Ovary (tissue), 9 donors: Measurements from ENCODE around the gene JAML. TPM values are rescaled to one million over a fixed set of nuclear protein-coding genes. Genes with fewer than 3 reads are reported as not detected.

Source experiments
- DNase-seq, 5 donors: peaks; one replicate each; pipeline ENCODE4 v3.0.0-alpha.2; 2019 to 2020
- H3K27ac ChIP-seq, 2 donors: fragments of 200-600 bp; one replicate each; pipeline versions ENCODE4 v1.5.1 to v1.8.0; 2019 to 2022
- H3K27me3 ChIP-seq: fragments of 200-600 bp; one replicate; pipeline ENCODE4 v1.8.0; 2022
- H3K36me3 ChIP-seq: fragments of 200-600 bp; sonication (generic); one replicate; pipeline ENCODE4 v1.5.1; 2019
- H3K4me1 ChIP-seq: one replicate; pipeline ENCODE4 v1.8.1; 2013; ENCODE audit warnings: mild to moderate bottlenecking, moderate library complexity; ENCODE audit not compliant: insufficient read depth
- H3K4me3 ChIP-seq: fragments of 200-600 bp; sonication (generic); one replicate; pipeline ENCODE4 v1.5.1; 2017
- H3K9me3 ChIP-seq, 2 donors: fragments of 200-600 bp in 1 of 2; sonication (generic) in 1 of 2; one replicate each; pipeline versions ENCODE4 v1.5.1 to v1.8.1; 2013 to 2019; ENCODE audit warnings: mild to moderate bottlenecking in 1 of 2, moderate library complexity in 1 of 2
- EP300 ChIP-seq: sonication (generic); formaldehyde crosslinking; IDR thresholded peaks from one replicate; pipeline ENCODE4 v1.6.1; 2017; ENCODE audit warnings: antibody characterized with exemption
- POLR2A ChIP-seq: fragments of 450-650 bp; IDR thresholded peaks from one replicate; pipeline ENCODE4 v1.6.1; 2017; ENCODE audit warnings: antibody characterized with exemption, mild to moderate bottlenecking, moderate library complexity
- WGBS, 3 donors: extraction: QIAGEN DNeasy Blood & Tissue Kit in 1 of 3; methylation state at CpG; one replicate each; pipeline versions ENCODE4 v1.1.5 to v1.1.7; 2013 to 2017; 5-methylcytosine and 5-hydroxymethylcytosine counted together
- intact Hi-C, 4 donors: fragments of 100-400 bp; cut with DNase I; formaldehyde crosslinking; loops; one replicate each; pipeline versions ENCODE4 v1.11.0 to v1.15.1; 2022 to 2023
- polyA plus RNA-seq, 2 donors: library from polyadenylated mRNA; stranded (reverse); fragments of 200-250 nt in 1 of 2; fragments of 350-450 nt in 1 of 2; fragmentation: Illumina TruSeq in 1 of 2; extraction: RNeasy Lipid Tissue Mini Kit (QIAGEN cat#74804) in 1 of 2; gene quantifications; one replicate each; pipeline ENCODE4 v1.2.3, GENCODE V29; 2013 to 2014
- total RNA-seq, 7 donors: library from RNA; depleted of rRNA in 2 of 7; stranded (reverse); fragments of >200 nt in 2 of 7; fragmentation: NEBNext Ultra II Directional in 3 of 7; extraction: Animal tissue kit (Norgen Biotek cat#: 25700) in 3 of 7; gene quantifications; one replicate each; pipeline versions ENCODE4 v1.1.0 to v1.2.4, GENCODE V29; 2016 to 2023
- TF ChIP-seq, protein P1 (sequence below), 3 donors: fragments of 450-650 bp in 2 of 3; fragments of 200-600 bp in 1 of 3; IDR thresholded peaks; one replicate each; pipeline versions ENCODE4 v1.5.1 to v1.8.0; 2016 to 2022; ENCODE audit warnings: antibody characterized with exemption in 3 of 3, mild to moderate bottlenecking in 1 of 3
- donor health status: DM: no; HTN: no; CAD: no; lungs with moderate emphysema.
- donor health status: DM: no; HTN: no; CAD: no.
- donor health status: Bipolar disorder and iron deficiency.
- donor health status: DM: yes; HTN: yes; CAD: no.
- donor health status: DM: no; HTN: no; CAD: no.
- donor health status: DM: yes; HTN: yes; CAD: no.

The JAML gene
- total and polyA plus RNA-seq, 9 donors, result 0.79 to 18.0 (median 2.0) TPM

GRCh38 chr11:118172356-118172755, 52.5 kb downstream of the JAML start:
- H3K4me3 ChIP-seq, result no peak overlapping the region
- H3K36me3 ChIP-seq, result no peaks in the 10 kb centered on the region
- H3K9me3 ChIP-seq, result no peaks in the 10 kb centered on the region
- H3K4me1 ChIP-seq, result no peaks in the 10 kb centered on the region
- intact Hi-C loops, result no loop called here
- 89 to 93% (median 91%) methylated on average over 9 of the region's 9 CpGs for WGBS, 3 donors
- no peak for DNase-seq
- H3K27ac ChIP-seq, result no peak overlapping the region
- no peak for TF ChIP-seq POLR2A
- TF ChIP-seq EP300, result no peak
- TF ChIP-seq, protein P1, sequence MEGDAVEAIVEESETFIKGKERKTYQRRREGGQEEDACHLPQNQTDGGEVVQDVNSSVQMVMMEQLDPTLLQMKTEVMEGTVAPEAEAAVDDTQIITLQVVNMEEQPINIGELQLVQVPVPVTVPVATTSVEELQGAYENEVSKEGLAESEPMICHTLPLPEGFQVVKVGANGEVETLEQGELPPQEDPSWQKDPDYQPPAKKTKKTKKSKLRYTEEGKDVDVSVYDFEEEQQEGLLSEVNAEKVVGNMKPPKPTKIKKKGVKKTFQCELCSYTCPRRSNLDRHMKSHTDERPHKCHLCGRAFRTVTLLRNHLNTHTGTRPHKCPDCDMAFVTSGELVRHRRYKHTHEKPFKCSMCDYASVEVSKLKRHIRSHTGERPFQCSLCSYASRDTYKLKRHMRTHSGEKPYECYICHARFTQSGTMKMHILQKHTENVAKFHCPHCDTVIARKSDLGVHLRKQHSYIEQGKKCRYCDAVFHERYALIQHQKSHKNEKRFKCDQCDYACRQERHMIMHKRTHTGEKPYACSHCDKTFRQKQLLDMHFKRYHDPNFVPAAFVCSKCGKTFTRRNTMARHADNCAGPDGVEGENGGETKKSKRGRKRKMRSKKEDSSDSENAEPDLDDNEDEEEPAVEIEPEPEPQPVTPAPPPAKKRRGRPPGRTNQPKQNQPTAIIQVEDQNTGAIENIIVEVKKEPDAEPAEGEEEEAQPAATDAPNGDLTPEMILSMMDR (IDR thresholded peaks at IDR 0.05), result no peak
- no peaks in the 10 kb centered on the region for H3K27me3 ChIP-seq

GRCh38 chr11:118171269-118172062, 53.3 kb downstream of the JAML start:
- TF ChIP-seq, protein P1 (IDR thresholded peaks at IDR 0.05), result peak; percentile 71 to 82 (median 75)
- TF ChIP-seq EP300 (no peak), POLR2A (no peak)
- 7 to 12% (median 8%) methylated on average over 19 to 29 of the region's 29 CpGs for WGBS, 3 donors

GRCh38 chr11:118170882-118171268, 53.9 kb downstream of the JAML start:
- no peak for DNase-seq
- Histone ChIP-seq H3K9me3 (no peaks in the 10 kb centered on the region), H3K4me1 (no peaks in the 10 kb centered on the region), H3K36me3 (no peaks in the 10 kb centered on the region), H3K4me3 (no peak overlapping the region), H3K27ac (no peak overlapping the region), H3K27me3 (no peaks in the 10 kb centered on the region)
- TF ChIP-seq, protein P1 (IDR thresholded peaks at IDR 0.05), result no peak
- TF ChIP-seq POLR2A, result no peak
- no peak for TF ChIP-seq EP300
- 58 to 62% (median 61%) methylated on average over 8 of the region's 8 CpGs for WGBS, 3 donors
- intact Hi-C loops, result no loop called here

More at GRCh38 chr11:118171269-118172062, 53.3 kb downstream of the JAML start:
- Histone ChIP-seq H3K36me3 (no peaks in the 10 kb centered on the region), H3K4me3 (no peak overlapping the region), H3K27me3 (no peaks in the 10 kb centered on the region), H3K9me3 (no peaks in the 10 kb centered on the region), H3K4me1 (no peaks in the 10 kb centered on the region), H3K27ac (no peak overlapping the region)
- intact Hi-C loops, result no loop called here
- DNase-seq, result peak; percentile 61 to 77 (median 74)

DNA sequence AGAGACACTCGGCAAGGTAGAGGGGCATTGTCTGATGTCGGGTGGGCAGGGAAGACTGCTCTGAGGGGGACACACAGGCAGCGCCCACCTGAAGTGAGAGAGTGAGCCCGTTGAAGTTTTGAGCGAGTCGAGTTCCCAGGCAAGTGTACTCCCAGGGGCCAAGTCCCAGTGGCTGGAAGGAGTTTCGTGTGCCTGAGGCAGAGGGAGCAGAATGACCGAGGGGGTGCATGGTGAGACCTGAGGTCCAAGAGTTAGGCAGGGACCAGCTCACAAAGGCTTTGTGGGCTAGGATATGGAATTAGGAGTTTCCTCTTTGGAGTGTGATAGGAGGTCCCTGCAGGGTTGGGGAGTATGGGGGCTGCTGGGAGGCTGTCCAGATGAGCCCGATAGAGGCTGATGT, 54.6 kb downstream of the JAML start:
- no peaks in the 10 kb centered on the region for H3K4me1 ChIP-seq
- no peaks in the 10 kb centered on the region for H3K9me3 ChIP-seq
- no peaks in the 10 kb centered on the region for H3K27me3 ChIP-seq
- intact Hi-C loops, result no loop called here
- no peak overlapping the region for H3K4me3 ChIP-seq
- WGBS, 3 donors, result 84 to 86% (median 85%) methylated on average over 9 of the region's 9 CpGs
- TF ChIP-seq EP300 (no peak), POLR2A (no peak)
- TF ChIP-seq, protein P1 (IDR thresholded peaks at IDR 0.05), result no peak
- H3K27ac ChIP-seq, result no peak overlapping the region
- no peaks in the 10 kb centered on the region for H3K36me3 ChIP-seq
- DNase-seq, result no peak
